HL-60 (cell line): ENCODE data around the gene CCNT1.

Experiments
- DNase-seq, 2 experiments: peaks; one replicate each; pipeline ENCODE4 v3.0.0-alpha.2; 2010 to 2020; ENCODE audit warnings: low read depth in 1 of 2, low spot score in 1 of 2
- H3K27ac ChIP-seq: fragments of 250-450 bp; sonication (Bioruptor Pico); replicated peaks from 2 replicates; pipeline ENCODE4 v1.5.1; 2020; ENCODE audit warnings: mild to moderate bottlenecking, moderate library complexity
- H3K27me3 ChIP-seq: fragments of 250-450 bp; sonication (Bioruptor Pico); 2 replicates; pipeline ENCODE4 v1.5.1; 2021; ENCODE audit warnings: mild to moderate bottlenecking, moderate library complexity; ENCODE audit not compliant: insufficient read depth, poor library complexity, severe bottlenecking
- H3K4me3 ChIP-seq: replicated peaks from 2 replicates; pipeline ENCODE4 v1.5.1; 2011; ENCODE audit warnings: mild to moderate bottlenecking, control low read depth, low read length; ENCODE audit not compliant: insufficient read depth
- CTCF ChIP-seq: IDR thresholded peaks from one replicate; pipeline ENCODE4 v1.5.1; 2011; ENCODE audit warnings: low read length, control low read depth, inconsistent platforms; ENCODE audit not compliant: insufficient read depth
- GABPA ChIP-seq: IDR thresholded peaks from 2 replicates; pipeline ENCODE4 v1.6.1; 2012; ENCODE audit warnings: low read depth
- POLR2AphosphoS5 ChIP-seq: IDR thresholded peaks from 2 replicates; pipeline ENCODE4 v1.6.1; 2012; ENCODE audit warnings: low read depth
- REST ChIP-seq: IDR thresholded peaks from 2 replicates; pipeline ENCODE4 v1.6.1; 2012; ENCODE audit warnings: low read depth; ENCODE audit not compliant: insufficient replicate concordance
- SPI1 ChIP-seq: IDR thresholded peaks from 2 replicates; pipeline ENCODE4 v1.6.1; 2012; ENCODE audit warnings: low read depth, mild to moderate bottlenecking, borderline replicate concordance

CCNT1 gene

GRCh38 chr12:48680861-48681260 lies 35.6 kb downstream of the CCNT1 start:
- H3K27me3 ChIP-seq, result no peaks in the 10 kb centered on the region
- TF ChIP-seq GABPA (no peak), SPI1 (no peak), REST (no peak), POLR2AphosphoS5 (no peak), CTCF (no peak)
- H3K4me3 ChIP-seq, result peak overlapping the region; percentile 74
- no peak for DNase-seq
- H3K27ac ChIP-seq, result peak overlapping the region; percentile 92

GRCh38 chr12:48678551-48679185 lies 37.8 kb downstream of the CCNT1 start:
- TF ChIP-seq REST, result no peak
- no peak for TF ChIP-seq POLR2AphosphoS5
- no peak for TF ChIP-seq CTCF
- no peak for TF ChIP-seq SPI1
- TF ChIP-seq GABPA, result no peak
- H3K4me3 ChIP-seq, result peak overlapping the region; percentile 23

GRCh38 chr12:48671231-48671856 lies 45.2 kb downstream of the CCNT1 start:
- TF ChIP-seq REST, result no peak
- TF ChIP-seq CTCF, result no peak
- TF ChIP-seq GABPA, result no peak
- TF ChIP-seq POLR2AphosphoS5, result no peak
- TF ChIP-seq SPI1, result no peak
- no peaks in the 10 kb centered on the region for H3K27me3 ChIP-seq
- H3K4me3 ChIP-seq, result no peak overlapping the region
- H3K27ac ChIP-seq, result no peak overlapping the region
- no peak for DNase-seq

More at GRCh38 chr12:48678551-48679185, 37.8 kb downstream of the CCNT1 start:
- peak overlapping the region; percentile 33 for H3K27ac ChIP-seq
- H3K27me3 ChIP-seq, result no peaks in the 10 kb centered on the region
- peak in 1 of 2 experiments; percentile 26 for DNase-seq
